ENCODE data around the gene RARA.

RARA gene

GRCh38 chr17:40268141-40268712 is 40.8 kb upstream of the RARA start:
- no peak for DNase-seq (ENCODE audit: low read depth)
- no peak for TF ChIP-seq CTCF (conservative IDR thresholded peaks at IDR 0.05; ENCODE audit: low read depth, low read length)

GRCh38 chr17:40278414-40278813 is 30.6 kb upstream of the RARA start:
- H3K4me3 ChIP-seq (ENCODE audit: low read length), result no peak overlapping the region
- no peak for DNase-seq (ENCODE audit: low read depth)
- no peak for TF ChIP-seq CTCF (conservative IDR thresholded peaks at IDR 0.05; ENCODE audit: low read depth, low read length)

More at GRCh38 chr17:40268141-40268712, 40.8 kb upstream of the RARA start:
- no peak overlapping the region for H3K4me3 ChIP-seq (ENCODE audit: low read length)

GRCh38 chr17:40279402-40279801 is 29.6 kb upstream of the RARA start:
- DNase-seq (ENCODE audit: low read depth), result no peak
- TF ChIP-seq CTCF (conservative IDR thresholded peaks at IDR 0.05; ENCODE audit: low read depth, low read length), result no peak
- no peak overlapping the region for H3K4me3 ChIP-seq (ENCODE audit: low read length)

- no peak for DNase-seq (ENCODE audit: low read depth)
Measured at GRCh38 chr17:40281663-40282062, 27.3 kb upstream of the RARA start.

GRCh38 chr17:40283662-40284061 is 25.3 kb upstream of the RARA start:
- no peak for TF ChIP-seq CTCF (conservative IDR thresholded peaks at IDR 0.05; ENCODE audit: low read depth, low read length)
- DNase-seq (ENCODE audit: low read depth), result peak; percentile 97
- H3K4me3 ChIP-seq (ENCODE audit: low read length), result peak overlapping the region; percentile 12

More at GRCh38 chr17:40281663-40282062, 27.3 kb upstream of the RARA start:
- no peak overlapping the region for H3K4me3 ChIP-seq (ENCODE audit: low read length)
- TF ChIP-seq CTCF (conservative IDR thresholded peaks at IDR 0.05; ENCODE audit: low read depth, low read length), result no peak

- TF ChIP-seq CTCF (conservative IDR thresholded peaks at IDR 0.05; ENCODE audit: low read depth, low read length), result peak; percentile 43
- DNase-seq (ENCODE audit: low read depth), result peak; percentile 81
- peak overlapping the region; percentile 12 for H3K4me3 ChIP-seq (ENCODE audit: low read length)
Measured at GRCh38 chr17:40284085-40284713, 24.8 kb upstream of the RARA start.

- no peak for DNase-seq (ENCODE audit: low read depth)
- no peak for TF ChIP-seq CTCF (conservative IDR thresholded peaks at IDR 0.05; ENCODE audit: low read depth, low read length)
- H3K4me3 ChIP-seq (ENCODE audit: low read length), result no peak overlapping the region
Measured at GRCh38 chr17:40286473-40286872, 22.5 kb upstream of the RARA start.
